Measurements from ENCODE around the gene FANCF.
"Not testable (repeated sequence)": the region's sequence is repeated elsewhere in the genome, so short reads cannot be mapped to it uniquely, and the experiment has no call there.

The FANCF gene, protein sequence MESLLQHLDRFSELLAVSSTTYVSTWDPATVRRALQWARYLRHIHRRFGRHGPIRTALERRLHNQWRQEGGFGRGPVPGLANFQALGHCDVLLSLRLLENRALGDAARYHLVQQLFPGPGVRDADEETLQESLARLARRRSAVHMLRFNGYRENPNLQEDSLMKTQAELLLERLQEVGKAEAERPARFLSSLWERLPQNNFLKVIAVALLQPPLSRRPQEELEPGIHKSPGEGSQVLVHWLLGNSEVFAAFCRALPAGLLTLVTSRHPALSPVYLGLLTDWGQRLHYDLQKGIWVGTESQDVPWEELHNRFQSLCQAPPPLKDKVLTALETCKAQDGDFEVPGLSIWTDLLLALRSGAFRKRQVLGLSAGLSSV

GRCh38 chr11:22625448-22626287, at the start of gene FANCF:
Gene FANCF, minus strand, starts transcription at chr11:22625823. Its CDS starts 13 bp downstream, at chr11:22625810.
- DNase-seq (ENCODE audit: low spot score): peak; percentile 96

DNA sequence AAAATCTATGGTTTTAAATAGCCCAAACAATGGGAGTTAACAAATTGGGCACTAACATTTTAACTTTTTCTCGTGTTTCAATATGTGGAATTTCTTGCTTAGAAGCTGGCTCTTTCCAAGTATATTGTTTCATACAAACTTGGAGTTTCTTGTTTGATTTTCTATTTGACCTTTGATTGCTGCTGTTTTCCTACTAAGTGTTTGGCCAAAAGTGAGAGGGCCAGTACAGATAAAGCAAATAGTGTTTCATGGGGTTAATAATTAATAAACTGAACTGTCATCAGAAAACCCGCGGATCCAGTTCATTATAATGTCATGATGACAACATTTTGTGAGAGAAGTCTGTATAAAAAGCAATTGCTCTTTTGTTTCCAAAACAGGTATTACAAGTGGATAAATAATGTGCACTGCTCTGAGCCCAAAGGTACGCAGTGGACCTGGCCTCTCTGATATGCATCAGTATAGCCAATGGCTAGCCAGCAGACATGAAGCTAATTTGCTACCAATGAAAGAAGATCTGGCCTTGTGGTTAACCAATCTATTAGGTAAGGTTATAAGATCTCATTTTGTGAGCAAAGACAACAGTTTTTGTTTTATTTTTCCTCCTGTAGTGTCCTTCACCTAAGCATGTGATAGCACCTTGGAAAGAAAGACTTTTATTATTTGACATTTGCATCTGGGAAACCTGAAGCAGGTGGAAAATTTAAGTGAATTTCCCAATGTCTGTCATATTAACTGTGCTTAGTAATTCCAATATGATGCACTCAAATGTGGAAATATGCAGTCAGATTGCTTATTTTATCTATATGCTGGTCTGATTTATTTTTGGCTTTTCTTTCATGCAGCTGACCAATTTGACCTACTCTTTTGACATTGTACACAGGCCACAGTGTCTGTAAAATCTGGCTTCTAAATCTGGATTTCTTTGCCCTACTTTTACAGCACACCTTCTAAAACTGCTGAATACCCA, 49.1 kb upstream of the FANCF start:
- no peak for DNase-seq (ENCODE audit: low spot score)

DNA sequence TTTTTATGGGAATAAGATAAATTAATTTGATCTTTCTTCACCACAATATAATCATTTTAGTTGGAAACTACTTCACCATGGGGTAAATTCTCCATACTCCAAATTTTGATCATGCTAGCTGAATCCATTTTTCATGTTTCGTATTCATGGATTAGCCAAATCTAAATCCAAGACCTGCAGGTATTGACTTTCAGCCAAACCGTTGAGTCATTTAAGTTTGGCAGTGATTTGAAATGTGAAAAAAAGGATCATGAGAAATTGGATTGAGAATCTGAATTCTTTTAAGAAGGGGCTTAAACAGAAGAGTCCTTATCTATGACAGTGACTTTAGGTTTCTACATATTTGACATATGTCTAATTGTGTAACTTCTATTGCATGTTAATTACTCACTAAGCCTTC, 46.1 kb upstream of the FANCF start:
- DNase-seq (ENCODE audit: low spot score): no peak

DNA sequence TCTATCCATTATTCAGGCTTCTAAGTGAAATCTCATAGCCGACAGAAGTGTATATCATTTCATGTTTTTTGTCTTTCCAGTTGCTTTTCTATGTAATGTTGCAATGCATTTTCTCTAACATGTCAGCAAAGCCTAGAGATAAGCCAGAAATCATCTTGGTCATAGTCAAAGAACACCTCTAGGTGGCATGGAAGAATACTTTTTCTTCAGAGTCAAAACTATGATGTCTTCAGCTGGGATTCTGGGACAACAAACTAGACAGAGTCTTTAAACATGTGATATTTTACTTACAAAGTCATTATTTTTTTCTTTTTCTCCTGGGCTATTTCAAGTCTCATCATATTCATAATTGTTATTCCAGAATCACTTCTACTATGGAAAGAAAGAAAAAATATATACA, 45.2 kb upstream of the FANCF start:
- DNase-seq (ENCODE audit: low spot score): no peak

DNA sequence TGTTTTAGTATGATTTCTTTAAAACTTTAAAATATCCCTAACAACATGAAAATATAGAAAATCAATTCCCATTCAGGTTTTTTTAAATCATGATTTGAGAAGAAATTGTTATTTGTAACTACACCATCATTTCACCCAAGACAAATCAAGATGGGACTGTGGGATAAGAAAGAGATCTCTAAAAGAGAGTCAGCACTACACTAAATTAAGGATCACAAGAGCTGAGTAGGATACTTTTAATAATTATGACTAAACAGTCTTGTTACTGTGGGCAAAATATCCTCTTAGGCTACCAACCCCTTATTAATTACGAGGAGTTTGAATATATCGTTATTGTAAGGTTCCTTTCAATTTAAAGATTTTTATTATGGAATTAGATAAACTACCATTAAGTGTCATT, 43.7 kb upstream of the FANCF start:
- no peak for DNase-seq (ENCODE audit: low spot score)

DNA sequence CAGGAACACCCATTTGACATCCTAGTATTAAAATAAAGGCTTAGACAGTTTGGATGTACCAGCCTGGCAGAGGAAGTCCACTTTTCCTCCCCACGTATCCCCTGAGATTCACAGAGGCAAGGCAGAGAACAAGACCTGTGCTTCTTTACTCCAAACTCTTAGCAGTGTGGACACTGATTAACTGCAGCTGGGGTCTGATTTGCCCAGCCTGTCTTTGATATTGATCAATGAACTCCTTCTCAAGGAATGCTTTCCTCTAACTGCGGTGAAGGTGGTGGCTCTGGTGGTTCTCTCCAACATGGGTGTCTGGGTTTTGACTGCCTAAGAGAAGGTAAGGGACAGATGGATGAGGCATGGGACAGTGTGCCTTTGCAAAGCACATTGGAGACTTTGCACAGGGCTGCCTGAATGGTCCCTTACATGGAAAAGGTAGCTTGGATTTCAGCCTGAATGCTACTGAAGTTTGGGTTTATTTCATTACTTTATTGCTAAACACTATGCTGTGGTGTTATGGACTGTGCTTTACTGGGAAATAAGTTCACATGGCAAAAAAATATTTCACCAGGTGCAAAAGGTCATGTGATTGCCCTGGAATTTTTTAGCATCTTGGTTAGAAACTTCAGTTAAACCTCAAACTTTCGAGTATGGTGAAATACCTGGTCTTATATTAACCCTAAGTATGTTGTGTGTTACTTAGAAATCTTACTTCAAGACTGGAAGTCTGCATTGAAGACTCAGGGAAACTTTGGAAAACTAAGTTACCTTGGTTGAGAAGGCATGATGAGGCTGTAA, 42.6 kb upstream of the FANCF start:
- no peak for DNase-seq (ENCODE audit: low spot score)

DNA sequence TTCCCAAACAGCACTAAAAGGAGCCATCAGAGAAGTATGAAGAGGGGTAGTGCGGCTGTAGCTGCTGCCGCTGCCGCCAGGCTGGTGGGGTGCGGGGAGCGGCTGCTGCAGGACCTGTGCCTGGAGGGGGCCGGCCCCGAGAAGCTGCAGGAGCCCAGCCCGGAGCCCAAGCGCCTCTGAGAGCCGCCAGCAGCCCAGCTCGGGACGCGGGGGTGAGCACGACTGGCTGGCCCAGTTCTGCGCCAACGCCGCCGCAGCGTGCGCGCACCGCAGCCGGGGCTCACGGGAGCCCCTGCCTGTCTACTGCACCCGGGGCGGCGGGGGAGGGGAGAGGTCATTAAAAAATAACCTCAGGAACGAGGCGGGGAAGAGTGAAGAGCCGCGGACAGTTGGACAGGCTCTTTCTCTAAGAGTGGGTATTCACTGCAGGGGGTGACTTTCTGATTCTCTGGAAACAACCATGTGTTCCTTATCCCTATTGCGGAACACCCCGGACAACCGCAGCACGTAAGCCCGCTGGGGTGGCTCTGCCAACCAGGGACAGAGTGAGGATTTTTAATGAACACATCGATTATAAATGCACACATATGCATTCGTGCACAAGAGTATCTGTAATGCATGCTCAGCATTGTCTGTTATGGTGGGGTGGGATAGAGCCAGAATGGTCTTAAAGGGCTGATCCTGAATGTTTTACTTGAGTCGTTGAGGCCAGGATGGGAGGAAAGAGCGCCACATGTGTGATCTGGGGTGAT, 41.2 kb upstream of the FANCF start:
- DNase-seq (ENCODE audit: low spot score): no peak

DNA sequence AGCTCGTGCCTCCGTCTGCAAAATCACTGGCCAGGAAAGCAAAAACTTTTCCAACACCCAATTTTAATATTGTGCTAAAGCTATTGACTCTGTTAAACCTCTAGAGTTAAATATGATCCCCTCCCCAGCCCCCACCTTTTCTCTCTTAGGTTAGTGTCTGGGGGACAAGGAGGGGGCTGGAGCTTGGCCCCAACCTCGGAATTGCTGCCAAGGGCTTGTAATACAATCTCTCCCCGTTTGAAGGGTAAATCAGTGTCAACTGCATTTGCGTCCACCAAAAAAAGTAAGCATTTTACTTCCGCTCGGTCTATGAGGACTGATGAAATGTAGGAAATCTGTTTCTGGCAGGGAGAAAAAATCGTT, 40.7 kb upstream of the FANCF start, which contains the start of gene GAS2:
Gene GAS2, plus strand, starts transcription at position 287 of the 363 bp plus-strand sequence. CDS start 8,259 bp downstream, outside the sequence.
- DNase-seq (ENCODE audit: low spot score): no peak

DNA sequence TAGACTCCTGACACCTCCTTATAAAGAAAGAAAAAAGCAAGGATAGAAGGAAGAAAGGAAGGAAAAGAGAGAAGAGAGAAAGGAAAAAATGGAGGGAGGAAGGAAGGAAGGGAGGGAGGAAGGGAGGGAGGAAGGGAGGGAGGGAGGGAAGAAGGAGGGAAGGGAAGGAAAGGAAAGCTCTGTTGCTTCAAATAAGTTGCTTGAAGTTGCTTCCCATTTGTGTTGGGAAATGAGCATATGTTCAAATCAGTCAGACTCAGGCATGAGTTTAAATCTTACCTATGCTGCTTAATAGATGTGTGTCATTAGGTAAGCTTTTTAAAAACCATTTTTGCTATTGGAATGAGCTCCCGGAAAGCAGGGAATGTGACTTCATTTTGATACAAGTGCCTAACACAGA, 34.2 kb upstream of the FANCF start:
- no peak for DNase-seq (ENCODE audit: low spot score)

DNA sequence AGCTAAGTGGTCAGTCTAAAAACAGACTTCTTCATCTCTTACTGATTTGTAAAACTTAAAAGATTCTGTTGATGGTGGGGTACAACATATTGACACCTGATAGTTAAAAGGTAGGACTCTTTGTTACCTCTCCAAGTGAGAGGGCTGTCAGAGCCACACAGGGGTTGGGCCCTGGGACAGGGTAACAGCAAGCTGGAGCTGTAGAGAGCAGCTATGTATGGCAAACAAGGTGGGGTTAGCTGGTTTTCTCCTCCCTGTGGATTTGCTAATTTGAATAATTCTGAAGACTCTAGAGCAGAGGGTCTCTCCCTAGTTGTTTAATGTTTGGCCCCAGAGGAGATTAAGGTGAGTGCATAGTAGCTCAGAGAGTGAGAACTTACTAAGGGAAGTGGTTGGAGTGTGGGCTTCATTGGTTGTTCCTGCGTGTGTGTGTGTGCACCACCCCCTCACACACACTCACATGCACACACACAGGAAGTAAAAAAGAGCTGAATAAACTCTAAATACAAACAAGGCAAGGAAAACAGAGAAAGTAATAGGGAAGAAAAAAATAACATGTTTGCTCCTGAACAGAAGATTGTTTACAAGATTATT, 31.6 kb upstream of the FANCF start:
- DNase-seq (ENCODE audit: low spot score): peak; percentile 10

- DNase-seq (ENCODE audit: low spot score): no peak
These were observed 30.5 kb upstream of the FANCF start for GRCh38 chr11:22656130-22656529.

DNA sequence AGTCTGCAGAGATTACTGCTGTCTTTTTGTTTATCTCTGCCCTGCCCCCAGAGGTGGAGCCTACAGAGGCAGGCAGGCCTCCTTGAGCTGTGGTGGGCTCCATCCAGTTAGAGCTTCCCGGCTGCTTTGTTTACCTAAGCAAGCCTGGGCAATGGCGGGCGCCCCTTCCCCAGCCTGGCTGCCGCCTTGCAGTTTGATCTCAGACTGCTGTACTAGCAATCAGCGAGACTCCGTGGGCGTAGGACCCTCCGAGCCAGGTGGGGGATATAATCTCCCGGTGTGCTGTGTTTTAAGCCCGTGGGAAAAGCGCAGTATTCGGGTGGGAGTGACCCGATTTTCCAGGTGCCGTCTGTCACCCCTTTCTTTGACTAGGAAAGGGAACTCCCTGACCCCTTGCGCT, 26.7 kb upstream of the FANCF start:
- DNase-seq (ENCODE audit: low spot score): not testable (repeated sequence)

- DNase-seq (ENCODE audit: low spot score): no peak
These were observed 15.9 kb upstream of the FANCF start for GRCh38 chr11:22641559-22641958.

DNA sequence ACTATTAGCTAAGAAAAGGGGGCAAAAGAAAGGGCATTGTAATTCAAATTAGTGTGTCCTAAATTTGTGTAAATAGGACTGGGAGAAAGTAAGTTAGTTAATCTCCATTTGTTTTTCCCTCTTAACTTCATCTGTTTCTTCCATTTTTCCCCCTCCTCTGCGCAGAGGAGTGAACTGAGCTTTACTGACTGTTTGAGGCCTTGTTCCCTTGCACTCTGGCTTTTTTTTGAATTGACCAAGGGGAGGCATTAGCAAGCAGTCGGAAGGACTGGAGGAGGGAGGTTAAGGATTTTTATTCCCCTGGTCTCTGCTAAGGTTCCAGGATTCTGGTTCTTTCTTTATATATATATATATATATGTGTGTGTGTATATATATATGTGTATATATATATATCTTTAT, 15.2 kb upstream of the FANCF start:
- DNase-seq (ENCODE audit: low spot score): no peak

DNA sequence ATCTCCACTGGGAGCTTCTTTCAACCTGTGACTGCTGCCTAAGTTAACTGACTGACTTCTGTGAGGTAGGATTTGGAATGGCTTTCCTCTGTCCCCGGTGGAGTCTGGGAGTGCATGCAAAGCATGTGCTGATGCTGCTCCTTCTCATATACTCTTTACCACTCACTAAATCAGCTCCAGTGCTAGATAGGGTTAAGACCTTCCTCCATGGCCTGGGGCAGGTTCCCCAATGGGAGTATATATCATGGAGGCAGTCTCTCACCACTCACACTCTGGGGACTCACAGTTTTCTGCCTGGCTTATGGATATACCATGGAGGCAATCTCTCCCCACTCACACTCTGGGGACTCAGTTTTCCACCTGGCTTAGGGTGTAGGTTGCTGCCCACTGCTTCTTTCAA, 10.1 kb upstream of the FANCF start:
- no peak for DNase-seq (ENCODE audit: low spot score)

DNA sequence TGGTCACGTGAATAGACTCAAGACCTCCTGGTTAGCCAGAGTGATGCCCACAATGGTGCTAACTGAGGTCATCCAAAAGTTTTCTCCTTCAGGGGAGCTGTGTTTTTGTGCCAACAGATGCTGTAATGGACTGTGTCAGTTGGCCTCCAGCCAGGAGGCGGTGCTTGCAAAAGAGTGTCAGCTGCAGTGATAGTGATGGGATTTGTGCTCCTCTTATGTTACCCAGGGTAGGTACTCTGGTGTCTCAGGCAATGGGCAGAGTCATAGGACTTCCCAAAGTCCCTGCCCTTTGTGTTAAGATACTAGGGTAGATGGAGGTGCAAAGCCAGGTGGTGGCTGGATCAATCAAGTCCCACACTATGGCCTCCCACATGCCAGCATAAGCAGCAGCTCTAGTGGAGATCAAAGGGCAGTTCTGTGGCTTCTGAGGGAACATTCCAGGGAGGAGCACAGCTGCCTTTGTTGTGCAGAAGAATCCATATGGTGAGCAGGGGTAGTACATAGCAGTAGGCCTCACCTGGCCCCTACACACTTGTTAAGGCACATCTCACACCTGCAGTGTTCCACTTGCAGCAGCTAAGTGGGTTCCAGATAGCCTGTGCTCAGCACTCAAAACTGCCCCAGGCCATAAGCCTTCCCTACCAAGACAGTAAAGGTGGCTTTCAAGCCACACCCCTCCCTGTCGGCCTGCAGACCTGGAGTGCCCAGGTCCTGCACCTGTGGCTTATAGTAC, 9.4 kb upstream of the FANCF start:
- DNase-seq (ENCODE audit: low spot score): no peak

DNA sequence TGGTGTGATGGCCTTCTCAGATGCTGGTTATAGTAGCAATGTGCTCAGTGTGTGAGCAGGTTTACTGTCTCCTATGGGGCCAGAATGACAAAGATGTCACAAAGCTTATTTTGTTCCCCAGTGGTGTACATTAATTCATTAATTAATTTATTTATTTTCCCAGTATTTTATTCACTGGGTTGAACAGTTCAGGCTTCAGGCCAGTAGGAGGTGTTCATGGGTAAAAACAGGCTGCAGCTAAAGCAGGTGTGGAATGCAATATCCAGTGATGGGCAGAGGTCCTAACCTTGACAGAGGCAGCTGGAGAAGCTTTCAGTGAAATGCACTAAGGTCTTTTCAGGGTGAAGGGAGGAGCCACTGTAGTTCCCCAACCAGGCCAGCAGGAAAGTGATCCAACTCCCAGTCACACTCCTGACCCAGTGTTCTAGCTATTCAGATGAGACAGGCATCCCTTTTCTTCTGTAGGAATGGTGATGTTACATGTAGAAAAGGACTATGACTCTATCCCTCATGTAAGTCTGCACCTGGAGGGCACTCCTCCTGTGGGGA, 7.8 kb upstream of the FANCF start:
- no peak for DNase-seq (ENCODE audit: low spot score)

DNA sequence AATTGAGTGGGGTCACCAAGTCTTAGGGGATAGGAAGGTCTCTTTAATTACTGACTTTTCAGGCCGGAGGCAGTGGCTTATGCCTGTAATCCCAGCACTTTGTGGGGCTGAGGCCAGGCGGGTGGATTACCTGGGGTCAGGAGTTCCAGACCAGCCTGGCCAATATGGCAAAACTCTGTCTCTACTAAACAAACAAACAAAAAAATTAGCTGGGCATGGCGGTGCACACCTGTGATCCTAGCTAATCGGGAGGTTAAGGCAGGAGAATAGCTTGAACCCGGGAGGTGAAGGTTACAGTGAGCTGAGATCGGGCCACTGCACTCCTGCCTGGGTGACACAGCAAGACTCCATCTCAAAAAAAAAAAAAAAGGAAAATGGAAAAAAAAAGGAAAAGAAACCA, 1.8 kb upstream of the FANCF start:
- DNase-seq (ENCODE audit: low spot score): no peak

- DNase-seq (ENCODE audit: low spot score): no peak
These were observed 1.1 kb upstream of the FANCF start for GRCh38 chr11:22626573-22627239.

Measured in CD4-positive, alpha-beta T cell treated with Interleukin-6 at 100 ng/mL for 8 hours (primary cell).